Small intestine (tissue), 7 donors: ENCODE measurements around the gene ID4. TPM values are rescaled to one million over a fixed set of nuclear protein-coding genes. Genes with fewer than 3 reads are reported as not detected.

Experiments used
- DNase-seq, 2 donors: peaks; one replicate each; pipeline versions ENCODE4 v3.0.0 to v3.0.0-alpha.2; 2013
- FAIRE-seq: peaks from 2 replicates; lab custom pipeline; 2012; peaks lifted over from hg19 to GRCh38; lab: Jason Lieb, UNC
- H3K27ac ChIP-seq, 3 donors: one replicate each; pipeline ENCODE4 v1.5.1; 2013; ENCODE audit warnings: low read length in 2 of 3, mild to moderate bottlenecking in 2 of 3, control low read depth in 1 of 3, inconsistent platforms in 1 of 3, low read depth in 1 of 3, moderate library complexity in 1 of 3
- H3K27me3 ChIP-seq, 3 donors: one replicate each; pipeline ENCODE4 v1.6.1; 2013; ENCODE audit warnings: low read length in 3 of 3, inconsistent platforms in 1 of 3; ENCODE audit not compliant: control insufficient read depth in 3 of 3, insufficient read depth in 3 of 3
- H3K36me3 ChIP-seq, 3 donors: one replicate each; pipeline ENCODE4 v1.6.1; 2013; ENCODE audit warnings: low read length in 3 of 3, inconsistent platforms in 1 of 3, low read depth in 1 of 3, mild to moderate bottlenecking in 1 of 3, moderate library complexity in 1 of 3; ENCODE audit not compliant: control insufficient read depth in 3 of 3, insufficient read depth in 2 of 3
- H3K4me1 ChIP-seq, 3 donors: one replicate each; pipeline ENCODE4 v1.6.1; 2013; ENCODE audit warnings: low read length in 2 of 3, inconsistent platforms in 1 of 3, low read depth in 1 of 3, mild to moderate bottlenecking in 1 of 3, moderate library complexity in 1 of 3; ENCODE audit not compliant: control insufficient read depth in 3 of 3, insufficient read depth in 2 of 3
- H3K4me3 ChIP-seq, 3 donors: one replicate each; pipeline ENCODE4 v1.5.1; 2013; ENCODE audit warnings: low read length in 3 of 3, control low read depth in 1 of 3, inconsistent platforms in 1 of 3, low read depth in 1 of 3, mild to moderate bottlenecking in 1 of 3, moderate library complexity in 1 of 3
- H3K9me3 ChIP-seq, 2 donors: one replicate each; pipeline ENCODE4 v1.6.1; 2013; ENCODE audit warnings: low read depth in 1 of 2, low read length in 1 of 2; ENCODE audit not compliant: control insufficient read depth in 2 of 2, insufficient read depth in 1 of 2
- WGBS, 3 donors: extraction: QIAGEN DNeasy Blood & Tissue Kit; methylation state at CpG; one replicate each; pipeline ENCODE4 v1.1.7; 2013; 5-methylcytosine and 5-hydroxymethylcytosine counted together
- polyA plus RNA-seq, 4 donors: library from polyadenylated mRNA; stranded (reverse) in 3 of 4; unstranded in 1 of 4; fragments of 200-250 nt in 3 of 4; fragments of 120-200 nt in 1 of 4; gene quantifications; one replicate each; pipeline versions ENCODE4 v1.2.1 to v1.2.3, GENCODE V29; 2013
- donor health status: healthy with polysubstance abuse.
- donor health status: control.
- donor health status: control.
- donor health status: Bipolar disorder and iron deficiency.
- donor health status: healthy.

ID4 gene
- polyA plus RNA-seq, 4 donors: 2.5 to 10.3 (median 7.3) TPM

DNA sequence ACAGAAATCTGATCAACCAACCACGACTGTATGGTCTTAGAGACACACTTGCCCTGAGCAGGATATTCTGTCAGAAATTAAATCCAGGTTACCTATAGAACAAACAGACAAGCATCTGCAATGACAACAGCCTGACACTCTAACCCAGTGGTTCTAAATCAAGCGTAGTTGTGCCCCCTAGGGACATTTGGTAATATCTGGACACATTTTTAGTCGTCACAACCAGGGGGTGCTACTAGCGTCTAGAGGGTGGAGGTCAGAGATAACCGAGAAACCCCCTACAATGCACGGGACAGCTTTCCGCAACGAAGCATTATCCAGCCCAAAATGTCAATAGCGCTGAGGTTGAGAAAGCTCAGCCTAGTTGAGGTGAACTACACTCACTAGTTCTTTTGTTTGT, 32.3 kb downstream of the ID4 start:
- Histone ChIP-seq H3K27ac (no peak overlapping the region), H3K36me3 (no peaks in the 10 kb centered on the region), H3K4me3 (no peak overlapping the region), H3K27me3 (peaks cover 0 to 11% (median 0%) of the 10 kb centered on the region in 3 donors), H3K4me1 (no peaks in the 10 kb centered on the region), H3K9me3 (no peaks in the 10 kb centered on the region)
- WGBS, 3 donors: 69 to 81% (median 74%) methylated on average over 9 of the region's 9 CpGs
- no peak for DNase-seq
- FAIRE-seq: no peak

DNA sequence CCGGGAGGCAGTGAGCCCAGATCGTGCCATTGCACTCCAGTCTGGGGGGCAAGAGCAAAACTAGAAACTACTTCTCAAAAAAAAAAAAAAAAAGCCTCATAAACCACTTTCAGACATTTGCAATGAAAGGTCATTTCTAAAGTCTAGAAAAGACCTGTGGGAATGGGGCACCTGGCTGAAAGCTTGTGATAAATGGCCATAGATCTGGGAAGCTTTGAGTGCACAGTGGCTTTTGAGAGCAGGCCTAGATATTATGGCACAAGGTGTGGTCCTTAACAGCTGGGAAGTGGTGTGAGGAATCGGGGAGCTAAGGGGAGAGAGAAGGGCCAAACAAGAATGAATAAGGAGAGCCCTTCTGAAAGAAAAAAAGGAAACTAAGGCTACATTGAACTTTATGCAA, 33.2 kb downstream of the ID4 start:
- FAIRE-seq: no peak
- DNase-seq: no peak

GRCh38 chr6:19873031-19873430, 35.9 kb downstream of the ID4 start:
- FAIRE-seq: no peak
- WGBS, 3 donors: 54 to 67% (median 59%) methylated on average over 2 of the region's 2 CpGs

More for the DNA sequence above, 33.2 kb downstream of the ID4 start:
- no peak overlapping the region for H3K27ac ChIP-seq
- H3K9me3 ChIP-seq: no peaks in the 10 kb centered on the region
- H3K4me1 ChIP-seq: no peaks in the 10 kb centered on the region
- WGBS, 3 donors: 75 to 87% (median 86%) methylated on average over 3 of the region's 3 CpGs
- H3K4me3 ChIP-seq: no peak overlapping the region
- no peaks in the 10 kb centered on the region for H3K36me3 ChIP-seq
- H3K27me3 ChIP-seq: peaks cover 0 to 11% (median 0%) of the 10 kb centered on the region in 3 donors

DNA sequence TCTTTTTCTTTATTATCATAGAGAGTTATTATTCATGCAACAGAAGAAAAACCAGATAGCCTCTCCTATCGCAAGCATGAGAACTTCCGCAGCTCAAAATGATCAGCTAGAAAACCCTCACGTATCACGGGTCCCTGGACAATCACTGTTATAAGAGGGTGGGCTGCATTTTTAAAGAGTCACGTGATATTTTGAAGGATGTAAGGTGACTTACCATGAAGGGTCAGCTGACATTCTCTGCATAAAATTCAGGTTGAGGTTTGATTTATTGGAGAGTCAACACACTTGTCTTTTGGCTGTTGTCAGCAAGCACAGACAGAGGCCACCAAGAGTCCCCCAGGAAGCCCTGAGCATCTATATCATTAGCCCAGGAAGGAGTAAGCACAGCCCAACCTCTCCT, 39.5 kb downstream of the ID4 start:
- DNase-seq: no peak
- H3K36me3 ChIP-seq: no peaks in the 10 kb centered on the region
- WGBS, 3 donors: 88 to 92% (median 89%) methylated on average over 5 of the region's 5 CpGs
- no peaks in the 10 kb centered on the region for H3K9me3 ChIP-seq
- no peak overlapping the region for H3K27ac ChIP-seq
- H3K27me3 ChIP-seq: no peaks in the 10 kb centered on the region
- no peaks in the 10 kb centered on the region for H3K4me1 ChIP-seq
- FAIRE-seq: no peak
- no peak overlapping the region for H3K4me3 ChIP-seq

More at GRCh38 chr6:19873031-19873430, 35.9 kb downstream of the ID4 start:
- Histone ChIP-seq H3K27ac (no peak overlapping the region), H3K27me3 (no peaks in the 10 kb centered on the region), H3K4me1 (no peaks in the 10 kb centered on the region), H3K36me3 (no peaks in the 10 kb centered on the region), H3K9me3 (no peaks in the 10 kb centered on the region), H3K4me3 (no peak overlapping the region)
- no peak for DNase-seq

DNA sequence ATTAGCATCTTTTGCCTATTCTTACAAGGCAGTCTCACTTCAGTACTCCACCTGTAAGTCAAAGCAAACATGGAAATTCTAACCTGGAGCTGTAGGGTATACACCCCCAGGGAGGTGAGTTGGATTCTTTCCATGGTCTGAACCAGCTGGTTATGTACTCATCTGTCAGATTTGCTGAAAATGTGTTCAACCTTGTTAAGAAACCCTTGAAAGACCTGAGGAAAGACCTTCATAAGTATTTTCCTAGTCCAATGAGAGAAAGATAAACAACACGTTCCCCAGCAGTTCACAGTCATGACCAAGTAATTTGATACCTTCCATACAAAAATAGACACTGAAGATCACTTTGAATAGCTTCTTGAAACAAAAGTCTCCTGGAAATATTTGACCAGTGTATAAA, 42.5 kb downstream of the ID4 start:
- H3K9me3 ChIP-seq: no peaks in the 10 kb centered on the region
- FAIRE-seq (no peak), DNase-seq (no peak)
- no peak overlapping the region for H3K4me3 ChIP-seq
- no peaks in the 10 kb centered on the region for H3K4me1 ChIP-seq
- H3K36me3 ChIP-seq: no peaks in the 10 kb centered on the region
- no peak overlapping the region for H3K27ac ChIP-seq
- H3K27me3 ChIP-seq: peaks cover 0 to 2% (median 0%) of the 10 kb centered on the region in 3 donors
- 26 to 58% (median 36%) methylated on average over 1 of the region's 1 CpG for WGBS, 3 donors

DNA sequence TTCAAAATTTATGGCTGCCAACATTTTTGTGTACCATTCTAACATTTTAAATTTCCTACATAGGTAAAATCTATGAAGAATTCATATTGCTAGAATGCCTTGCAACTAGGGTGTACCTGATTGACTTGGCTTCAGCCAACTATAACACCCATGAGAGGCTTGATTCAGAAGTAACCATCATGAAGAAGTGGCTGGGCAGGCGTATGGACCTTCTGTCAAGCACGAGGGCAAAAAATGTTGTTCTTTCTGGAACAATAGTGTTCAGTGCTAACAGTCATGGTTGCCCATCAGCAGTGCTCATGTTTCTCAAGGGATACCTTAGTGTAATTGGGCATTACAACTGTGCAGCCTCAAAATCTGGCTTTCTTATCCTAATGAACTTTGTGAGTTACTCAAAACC, 42.9 kb downstream of the ID4 start:
- no peak for DNase-seq
- WGBS, 3 donors: 68 to 92% (median 86%) methylated on average over 2 of the region's 2 CpGs
- FAIRE-seq: no peak
- no peaks in the 10 kb centered on the region for H3K4me1 ChIP-seq
- peaks cover 0 to 2% (median 0%) of the 10 kb centered on the region in 3 donors for H3K27me3 ChIP-seq
- no peak overlapping the region for H3K27ac ChIP-seq
- no peak overlapping the region for H3K4me3 ChIP-seq
- no peaks in the 10 kb centered on the region for H3K9me3 ChIP-seq
- H3K36me3 ChIP-seq: no peaks in the 10 kb centered on the region

- H3K4me3 ChIP-seq: no peak overlapping the region
- 39 to 69% (median 51%) methylated on average over 5 of the region's 5 CpGs for WGBS, 3 donors
- no peak overlapping the region for H3K27ac ChIP-seq
- peak in 1 of 2 donors; percentile 46 for DNase-seq
- H3K27me3 ChIP-seq: no peaks in the 10 kb centered on the region
- H3K4me1 ChIP-seq: no peaks in the 10 kb centered on the region
- no peaks in the 10 kb centered on the region for H3K36me3 ChIP-seq
- peaks cover 0 to 5% of the 10 kb centered on the region in 2 donors for H3K9me3 ChIP-seq
- FAIRE-seq: no peak
Measured at GRCh38 chr6:19891451-19891850, 54.3 kb downstream of the ID4 start.
